ENCODE results near the gene GRIK1.

- TF ChIP-seq EP300 (IDR thresholded peaks at IDR 0.05) (no peak), CTCF (IDR thresholded peaks at IDR 0.05) (no peak), POLR2A (IDR thresholded peaks at IDR 0.05) (no peak)
Measured at GRCh38 chr21:29753216-29753615, 186.6 kb downstream of the GRIK1 start.

Measured in tibial nerve (tissue), 4 donors.